T47D (cell line): Measurements from ENCODE around the gene THBS3.
"Not testable (repeated sequence)": the region's sequence is repeated elsewhere in the genome, so short reads cannot be mapped to it uniquely, and the experiment has no call there.

Source experiments
- DNase-seq, 2 experiments: peaks; one replicate each; pipeline versions ENCODE4 v3.0.0 to v3.0.0-alpha.2; 2011 to 2012; ENCODE audit warnings: low read depth in 1 of 2, low spot score in 1 of 2
- JUND ChIP-seq: IDR thresholded peaks from 2 replicates; pipeline ENCODE4 v1.6.1; 2012; ENCODE audit warnings: low read depth
- in situ Hi-C: cut with HindIII; loops from 2 replicates; pipeline ENCODE4 v1.10.0; 2016; ENCODE audit warnings: low sequenced_read_pairs, low pct_unique_long_range_greater_than_20kb

THBS3 gene

DNA sequence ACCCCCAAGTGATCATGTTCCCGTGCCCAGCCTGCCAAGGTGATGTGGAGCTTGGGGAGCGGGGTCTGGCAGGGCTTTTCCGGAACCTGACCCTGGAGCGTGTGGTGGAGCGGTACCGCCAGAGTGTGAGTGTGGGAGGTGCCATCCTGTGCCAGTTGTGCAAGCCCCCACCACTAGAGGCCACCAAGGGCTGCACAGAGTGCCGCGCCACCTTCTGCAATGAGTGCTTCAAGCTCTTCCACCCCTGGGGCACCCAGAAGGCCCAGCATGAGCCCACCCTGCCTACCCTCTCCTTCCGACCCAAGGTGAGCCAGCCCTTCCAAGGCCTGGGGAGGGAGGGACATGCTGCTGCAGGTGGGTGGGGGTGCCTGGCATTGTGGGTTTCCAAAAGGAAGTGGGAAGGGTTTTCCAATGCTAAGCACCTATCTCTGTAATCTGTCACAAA is 31.7 kb downstream of the THBS3 start:
- no peak for TF ChIP-seq JUND
- in situ Hi-C loops = no loop called here
- DNase-seq = peak in 1 of 2 experiments; percentile 72

DNA sequence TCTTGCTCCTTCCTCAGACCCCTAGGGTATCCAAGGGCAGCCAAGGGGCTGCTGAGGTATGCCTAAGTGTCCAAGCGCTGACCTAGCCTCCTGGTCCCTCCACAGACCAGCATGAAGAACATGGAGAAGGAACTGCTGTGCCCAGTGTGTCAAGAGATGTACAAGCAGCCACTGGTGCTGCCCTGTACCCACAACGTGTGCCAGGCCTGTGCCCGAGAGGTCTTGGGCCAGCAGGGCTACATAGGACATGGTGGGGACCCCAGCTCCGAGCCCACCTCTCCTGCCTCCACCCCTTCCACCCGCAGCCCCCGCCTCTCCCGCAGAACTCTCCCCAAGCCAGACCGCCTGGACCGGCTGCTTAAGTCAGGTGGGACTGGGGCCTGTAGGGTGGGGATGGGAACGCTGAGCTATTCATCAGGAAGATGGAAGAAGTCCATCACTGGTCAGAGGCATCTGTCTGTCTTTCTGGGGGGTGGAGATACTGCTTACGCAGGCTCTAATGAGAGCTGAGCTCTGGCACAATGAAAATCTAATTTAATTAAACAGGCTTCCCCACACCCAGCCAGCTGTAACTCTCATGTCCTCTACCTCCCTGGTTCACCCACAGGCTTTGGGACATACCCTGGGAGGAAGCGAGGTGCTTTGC is 32.3 kb downstream of the THBS3 start:
- TF ChIP-seq JUND = no peak
- in situ Hi-C loops = no loop called here
- DNase-seq = no peak

DNA sequence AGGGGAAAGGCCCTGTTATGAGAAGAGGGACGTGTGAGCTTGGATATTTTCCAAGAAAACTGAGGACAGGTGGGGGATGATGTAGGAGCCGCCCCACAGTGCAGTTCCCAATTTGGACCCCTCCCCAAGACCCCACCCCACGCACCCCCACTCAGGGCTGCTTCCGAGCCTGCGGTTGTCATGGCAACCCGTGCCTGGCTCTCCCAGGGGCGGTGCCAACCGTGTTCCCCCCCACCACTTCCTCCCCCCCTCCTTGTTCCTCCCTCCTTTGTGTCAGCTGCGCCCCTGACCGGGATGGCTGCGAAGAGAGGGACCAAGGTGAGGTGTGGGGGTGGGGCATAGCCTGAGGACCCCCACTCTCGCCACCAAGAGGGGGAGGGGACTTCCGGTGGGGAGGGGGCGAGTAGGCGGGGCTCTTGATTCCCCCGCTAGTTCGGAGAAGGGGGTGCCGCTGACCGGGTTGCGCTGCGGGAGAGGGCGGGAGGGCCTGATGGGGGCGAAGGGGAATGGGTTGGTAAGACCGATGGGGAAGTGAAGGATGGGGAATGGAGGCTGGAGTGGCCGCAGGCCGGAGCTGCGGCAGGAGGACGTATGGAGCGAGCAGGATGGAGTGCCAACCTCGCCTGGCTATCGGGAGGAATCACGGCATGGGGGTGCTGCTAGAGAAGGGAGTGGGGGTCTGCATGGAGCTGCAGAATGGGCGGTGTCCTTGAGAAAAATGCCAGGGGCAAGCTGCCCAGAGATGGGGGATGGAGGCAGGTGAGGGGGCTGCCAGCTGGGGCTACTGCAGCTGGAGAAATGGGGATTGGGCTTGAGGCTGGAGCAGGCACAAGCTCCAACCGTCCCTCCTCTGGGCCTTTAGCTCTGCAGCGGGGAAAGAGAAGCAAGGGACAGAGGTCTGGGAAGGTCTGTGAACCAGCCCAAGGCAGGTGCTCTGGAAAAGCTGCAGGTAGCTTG is 33.1 kb downstream of the THBS3 start:
- DNase-seq = peak in 1 of 2 experiments; percentile 36
- in situ Hi-C loops = no loop called here
- no peak for TF ChIP-seq JUND

GRCh38 chr1:155173478-155174323 is 34.0 kb downstream of the THBS3 start, which contains the start of gene TRIM46:
Gene TRIM46 (plus strand): TSS chr1:155173849. CDS start chr1:155173967, 118 bp downstream.
- no peak for TF ChIP-seq JUND
- peak; percentile 80 to 86 for DNase-seq
- in situ Hi-C loops = no loop called here

DNA sequence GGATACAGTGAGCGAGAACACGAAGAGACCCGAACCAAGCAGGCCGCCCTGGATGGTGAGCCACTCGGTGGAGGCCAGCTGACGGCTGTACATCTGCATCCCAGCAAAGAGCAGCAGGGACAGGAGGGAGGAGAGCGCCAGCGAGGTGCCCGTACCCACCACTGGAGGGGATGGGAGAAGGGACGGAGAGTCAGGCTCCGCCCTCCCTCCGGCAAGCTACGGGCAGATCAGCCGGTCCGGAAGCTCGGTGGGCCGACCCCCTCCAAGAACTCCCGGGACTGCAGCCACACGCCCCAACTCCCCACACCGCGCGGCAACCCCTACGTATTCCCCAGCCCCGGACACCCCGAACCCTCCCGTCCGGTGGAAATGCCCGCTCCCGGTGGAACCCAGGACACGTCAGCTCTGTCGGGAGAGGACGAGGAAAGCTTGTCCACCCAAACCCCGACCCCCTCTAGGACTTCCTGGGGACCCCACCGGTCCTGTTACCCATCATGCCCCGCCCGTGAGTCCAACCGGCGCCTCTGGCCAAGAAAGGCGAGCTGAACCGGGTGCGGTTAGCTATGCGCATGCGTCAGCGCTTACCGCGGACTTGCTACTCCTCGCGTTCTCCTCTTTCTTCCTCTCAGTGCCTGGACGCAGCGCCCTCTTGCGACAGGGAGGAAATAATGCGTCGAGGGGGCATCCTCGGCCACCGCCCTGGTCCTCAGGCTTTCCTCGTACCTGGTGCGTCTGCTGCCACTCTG is 34.8 kb downstream of the THBS3 start, which contains the start of gene KRTCAP2:
TSS of gene KRTCAP2 (minus strand) at position 573 of the 746 bp plus-strand sequence. CDS start at position 493, 80 bp downstream.
- in situ Hi-C loops = no loop called here
- no peak for TF ChIP-seq JUND
- DNase-seq = peak; percentile 98 to 99

GRCh38 chr1:155171836-155172731 is 35.6 kb downstream of the THBS3 start:
- no peak for DNase-seq
- in situ Hi-C loops = no loop called here
- TF ChIP-seq JUND = no peak

- DNase-seq = no peak
- in situ Hi-C loops = no loop called here
- TF ChIP-seq JUND = no peak
Observed at GRCh38 chr1:155170806-155171205, 36.9 kb downstream of the THBS3 start.

DNA sequence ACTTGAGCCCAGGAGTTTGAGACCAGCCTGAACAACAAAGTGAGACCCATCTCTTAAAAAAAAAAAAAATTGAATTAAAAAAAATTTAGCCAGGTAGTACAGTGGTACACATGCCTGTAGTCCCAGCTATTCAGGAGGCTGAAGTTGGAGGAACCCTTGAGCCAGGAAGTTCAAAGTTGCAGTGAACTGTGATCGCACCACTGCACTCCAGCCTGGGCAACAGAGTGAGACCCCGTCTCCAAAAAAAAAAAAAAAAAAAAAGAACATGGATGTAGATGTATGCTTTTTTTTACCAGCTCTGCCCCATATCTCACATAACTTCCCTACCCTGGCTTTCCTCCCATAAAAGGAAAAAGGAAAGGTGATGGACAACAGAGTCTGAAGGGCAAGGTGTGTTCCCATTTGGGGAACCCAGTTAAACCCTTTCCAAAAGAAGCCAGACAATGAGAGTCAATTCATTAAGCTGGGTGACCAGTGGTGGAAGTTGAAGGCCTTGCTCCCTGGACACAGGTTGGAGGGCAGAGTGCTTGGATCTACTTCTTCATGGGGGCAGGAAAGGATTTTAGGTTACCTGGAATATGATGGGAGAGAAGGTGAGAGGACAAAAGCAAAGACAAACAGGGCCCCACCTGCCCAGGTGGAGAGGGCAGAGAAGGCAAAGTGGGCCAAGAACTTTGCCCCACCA is 37.5 kb downstream of the THBS3 start:
- in situ Hi-C loops = no loop called here

DNA sequence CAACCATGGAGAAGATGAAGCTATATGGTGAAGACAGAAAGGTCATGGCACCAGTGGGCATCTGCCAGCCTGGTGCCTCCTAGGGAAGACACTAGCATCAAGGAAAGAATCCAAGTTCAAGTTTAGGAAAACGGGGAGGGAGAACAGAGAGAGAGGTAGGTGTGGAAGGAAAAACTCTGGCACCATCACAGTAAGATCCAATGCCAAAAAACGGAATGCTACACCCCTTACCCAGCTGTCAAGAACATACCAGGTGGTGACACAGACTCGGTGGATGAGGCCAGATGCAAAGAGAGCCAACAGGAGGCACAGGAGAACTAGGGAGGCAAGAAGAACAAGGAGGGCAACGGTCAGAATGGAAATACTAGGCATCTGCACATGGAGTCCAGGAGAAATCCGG is 38.2 kb downstream of the THBS3 start:
- no peak for TF ChIP-seq JUND
- in situ Hi-C loops = no loop called here
- no peak for DNase-seq

More for the DNA sequence above, 37.5 kb downstream of the THBS3 start:
- no peak for DNase-seq
- TF ChIP-seq JUND = no peak

GRCh38 chr1:155168456-155169210 is 39.1 kb downstream of the THBS3 start:
- no peak for TF ChIP-seq JUND
- in situ Hi-C loops = no loop called here
- DNase-seq = no peak

- in situ Hi-C loops, DNase-seq: not testable (repeated sequence)
Observed at GRCh38 chr1:155168105-155168445, 39.6 kb downstream of the THBS3 start.
